GM23338 (cell line): ENCODE results near the gene CBARP. TPM values are rescaled to one million over a fixed set of nuclear protein-coding genes. Genes with fewer than 3 reads are reported as not detected.

ENCODE experiments used
- ATAC-seq: fragments of 200-7000 bp; cut with Tn5 transposase; 3 replicates; pipeline ENCODE4 v1.9.1; 2020
- DNase-seq: peaks from one replicate; pipeline ENCODE4 v3.0.0-alpha.2; 2015; ENCODE audit warnings: low spot score
- H2AFZ ChIP-seq: fragments of 200-600 bp; sonication (generic); 2 replicates; pipeline ENCODE4 v1.8.0; 2016; ENCODE audit warnings: antibody characterized with exemption, mild to moderate bottlenecking, moderate library complexity
- H3F3A ChIP-seq: fragments of 200-600 bp; sonication (generic); replicated peaks from 2 replicates; pipeline ENCODE4 v1.8.0; 2017; ENCODE audit warnings: antibody characterized with exemption, mixed run types, low read depth
- H3K27ac ChIP-seq: fragments of 200-600 bp; sonication (generic); 2 replicates; pipeline ENCODE4 v1.6.1; 2016; ENCODE audit warnings: low read depth
- H3K27me3 ChIP-seq: fragments of 200-600 bp; sonication (generic); 2 replicates; pipeline ENCODE4 v1.8.0; 2016; ENCODE audit warnings: mild to moderate bottlenecking, mixed run types, moderate library complexity; ENCODE audit not compliant: insufficient read depth
- H3K36me3 ChIP-seq: fragments of 200-600 bp; sonication (generic); 2 replicates; pipeline ENCODE4 v1.8.0; 2016; ENCODE audit warnings: mild to moderate bottlenecking; ENCODE audit not compliant: insufficient read depth
- H3K4me1 ChIP-seq: fragments of 200-600 bp; sonication (generic); 2 replicates; pipeline ENCODE4 v1.8.0; 2016; ENCODE audit warnings: mild to moderate bottlenecking, moderate library complexity; ENCODE audit not compliant: insufficient read depth
- H3K4me2 ChIP-seq: fragments of 200-600 bp; sonication (generic); 2 replicates; pipeline ENCODE4 v1.7.1; 2017; ENCODE audit warnings: mixed run types
- H3K4me3 ChIP-seq: fragments of 200-600 bp; sonication (generic); 2 replicates; pipeline ENCODE4 v1.6.1; 2016; ENCODE audit warnings: mixed run types
- H3K79me2 ChIP-seq: fragments of 200-600 bp; sonication (generic); replicated peaks from 2 replicates; pipeline ENCODE4 v1.8.0; 2017; ENCODE audit warnings: mild to moderate bottlenecking; ENCODE audit not compliant: insufficient read depth
- H3K9me2 ChIP-seq: fragments of 200-600 bp; sonication (generic); 2 replicates; pipeline ENCODE4 v1.8.0; 2017; ENCODE audit not compliant: insufficient read depth
- H4K20me1 ChIP-seq: fragments of 200-600 bp; sonication (generic); replicated peaks from 2 replicates; pipeline ENCODE4 v1.8.0; 2017; ENCODE audit warnings: mild to moderate bottlenecking; ENCODE audit not compliant: insufficient read depth
- H3K27ac Mint-ChIP-seq: 2 replicates; pipeline ENCODE4 v1.8.0; 2020; ENCODE audit warnings: inconsistent platforms, mild to moderate bottlenecking, moderate library complexity, mixed read lengths
- H3K27me3 Mint-ChIP-seq: 3 replicates; pipeline ENCODE4 v1.8.0; 2022; ENCODE audit warnings: low read depth, mild to moderate bottlenecking, moderate library complexity, mixed read lengths, inconsistent platforms; ENCODE audit not compliant: insufficient read depth, poor library complexity
- H3K36me3 Mint-ChIP-seq: 3 replicates; pipeline ENCODE4 v1.8.0; 2021; ENCODE audit warnings: low read depth, mild to moderate bottlenecking, inconsistent platforms, moderate library complexity, mixed read lengths
- H3K4me1 Mint-ChIP-seq: 3 replicates; pipeline ENCODE4 v1.8.0; 2020; ENCODE audit warnings: mild to moderate bottlenecking, inconsistent platforms, mixed read lengths
- H3K4me3 Mint-ChIP-seq: 3 replicates; pipeline ENCODE4 v1.8.0; 2021; ENCODE audit warnings: moderate library complexity, mild to moderate bottlenecking, inconsistent platforms, mixed read lengths
- H3K9me3 Mint-ChIP-seq: 3 replicates; pipeline ENCODE4 v1.8.0; 2020; ENCODE audit warnings: moderate library complexity, mild to moderate bottlenecking, inconsistent platforms, mixed read lengths
- CREB1 ChIP-seq: fragments of 250-450 bp; sonication (Bioruptor Pico); IDR thresholded peaks from 2 replicates; pipeline ENCODE4 v1.5.0; 2020; ENCODE audit warnings: low read depth, mild to moderate bottlenecking, moderate library complexity
- JUNB ChIP-seq: IDR thresholded peaks from one replicate; pipeline ENCODE4 v1.6.1; 2016; ENCODE audit warnings: antibody characterized with exemption; ENCODE audit not compliant: unreplicated experiment
- NANOG ChIP-seq: IDR thresholded peaks from 2 replicates; pipeline ENCODE4 v1.6.1; 2016; ENCODE audit warnings: antibody characterized with exemption, borderline replicate concordance
- POLR2AphosphoS5 ChIP-seq: IDR thresholded peaks from 2 replicates; pipeline ENCODE4 v1.6.1; 2016; ENCODE audit warnings: antibody characterized with exemption, low read depth
- STAT1 ChIP-seq: IDR thresholded peaks from one replicate; pipeline ENCODE4 v1.6.1; 2016; ENCODE audit warnings: antibody characterized with exemption; ENCODE audit not compliant: unreplicated experiment
- ZNF114 ChIP-seq: fragments of 250-450 bp; sonication (Bioruptor Pico); IDR thresholded peaks from 2 replicates; pipeline ENCODE4 v1.5.0; 2020; ENCODE audit warnings: mild to moderate bottlenecking, moderate library complexity
- ZNF331 ChIP-seq: fragments of 250-450 bp; sonication (Bioruptor Pico); IDR thresholded peaks from 2 replicates; pipeline ENCODE4 v1.5.0; 2020; ENCODE audit warnings: low read depth, mild to moderate bottlenecking, moderate library complexity
- polyA plus RNA-seq: library from polyadenylated mRNA; unstranded; fragments of >200 nt; fragmentation: Nextera tagmentation; extraction: Ambion mirVana; gene quantifications from 2 replicates; pipeline ENCODE4 v1.2.1, GENCODE V29; 2016
- total RNA-seq: library from RNA; depleted of rRNA; stranded (reverse); fragments of >200 nt; shearing (Covaris generic); gene quantifications from 2 replicates; pipeline ENCODE4 v1.2.3, GENCODE V29; 2014
- TF ChIP-seq, protein P1 (sequence below), 2 experiments: fragments of 200-600 bp in 1 of 2; sonication (generic) in 1 of 2; conservative IDR thresholded peaks; 2 replicates each; pipeline versions ENCODE4 v1.5.1 to v1.6.1; 2016 to 2017; ENCODE audit warnings: antibody characterized with exemption in 2 of 2, low read depth in 2 of 2, mild to moderate bottlenecking in 2 of 2, moderate library complexity in 1 of 2
- TF ChIP-seq, protein P2 (sequence below): fragments of 250-450 bp; sonication (Bioruptor Pico); IDR thresholded peaks from 2 replicates; pipeline ENCODE4 v1.5.0; 2020; ENCODE audit warnings: mild to moderate bottlenecking, moderate library complexity

Gene CBARP
- total and polyA plus RNA-seq, 2 experiments from 2014 or later = 2.0 to 14.1 TPM

DNA sequence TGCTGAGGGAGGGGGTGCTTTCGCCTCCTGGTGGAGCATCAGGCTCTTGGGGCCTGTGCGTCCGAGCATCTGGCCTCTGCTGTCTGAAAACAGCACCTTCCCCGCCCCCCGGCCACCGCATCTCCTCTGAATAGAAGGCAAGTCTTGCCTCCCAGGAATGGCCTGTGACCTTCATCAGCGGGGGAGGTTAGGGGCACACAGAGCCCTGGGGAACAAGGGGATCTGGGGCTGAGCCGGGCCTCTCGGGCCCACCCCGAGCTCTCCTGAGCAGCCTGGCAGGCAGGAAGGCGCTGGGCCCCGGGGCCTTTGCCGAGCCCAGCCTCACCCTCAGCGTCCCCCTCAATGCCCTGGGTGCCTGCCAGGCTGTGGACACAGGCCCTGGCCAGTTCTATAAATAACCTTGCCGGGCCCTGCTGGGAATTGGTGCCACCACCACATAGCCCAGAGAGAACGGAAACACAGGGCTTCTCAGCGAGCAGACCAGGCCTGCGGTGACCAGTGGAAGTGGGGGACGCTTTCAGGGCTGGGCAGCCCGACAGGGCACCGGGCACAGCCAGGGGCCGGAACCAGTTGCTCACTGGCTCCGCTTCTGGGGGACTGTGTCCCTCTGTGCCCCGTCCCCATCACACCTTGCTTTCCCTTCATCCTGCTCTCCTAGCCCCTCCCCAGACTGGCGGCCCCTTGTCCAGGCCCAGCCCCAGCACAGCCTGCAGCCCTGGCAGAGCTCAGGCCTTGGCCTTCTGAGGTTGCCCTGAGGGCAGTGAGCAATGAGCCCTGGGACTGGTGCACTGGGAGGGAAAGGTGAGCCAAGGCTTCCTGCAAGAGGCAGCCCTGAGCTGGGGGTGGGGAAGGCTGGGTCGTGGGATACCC is 22.7 kb downstream of the CBARP start:
- Histone ChIP-seq H3F3A (peaks cover 14% of the 10 kb centered on the region), H3K4me1 (peaks cover 19% of the 10 kb centered on the region; the same call in 1 of the 2 replicates), H2AFZ (no peak overlapping the region), H3K9me2 (no peaks in the 10 kb centered on the region), H3K27ac (no peak overlapping the region), H3K4me3 (no peak overlapping the region), H4K20me1 (peaks cover 45% of the 10 kb centered on the region; the same call in 1 of the 2 replicates), H3K27me3 (no peaks in the 10 kb centered on the region), H3K4me2 (no peak overlapping the region), H3K79me2 (peaks cover 90% of the 10 kb centered on the region), H3K36me3 (no peaks in the 10 kb centered on the region; the same call in 1 of the 2 replicates)
- Mint-ChIP-seq H3K36me3 (peaks cover 12% of the 10 kb centered on the region; the same call in 2 of the 3 replicates), H3K9me3 (no peaks in the 10 kb centered on the region), H3K4me3 (no peak overlapping the region), H3K4me1 (peaks cover 32% of the 10 kb centered on the region), H3K27me3 (peaks cover 12% of the 10 kb centered on the region), H3K27ac (no peak overlapping the region)
- TF ChIP-seq, protein P1, sequence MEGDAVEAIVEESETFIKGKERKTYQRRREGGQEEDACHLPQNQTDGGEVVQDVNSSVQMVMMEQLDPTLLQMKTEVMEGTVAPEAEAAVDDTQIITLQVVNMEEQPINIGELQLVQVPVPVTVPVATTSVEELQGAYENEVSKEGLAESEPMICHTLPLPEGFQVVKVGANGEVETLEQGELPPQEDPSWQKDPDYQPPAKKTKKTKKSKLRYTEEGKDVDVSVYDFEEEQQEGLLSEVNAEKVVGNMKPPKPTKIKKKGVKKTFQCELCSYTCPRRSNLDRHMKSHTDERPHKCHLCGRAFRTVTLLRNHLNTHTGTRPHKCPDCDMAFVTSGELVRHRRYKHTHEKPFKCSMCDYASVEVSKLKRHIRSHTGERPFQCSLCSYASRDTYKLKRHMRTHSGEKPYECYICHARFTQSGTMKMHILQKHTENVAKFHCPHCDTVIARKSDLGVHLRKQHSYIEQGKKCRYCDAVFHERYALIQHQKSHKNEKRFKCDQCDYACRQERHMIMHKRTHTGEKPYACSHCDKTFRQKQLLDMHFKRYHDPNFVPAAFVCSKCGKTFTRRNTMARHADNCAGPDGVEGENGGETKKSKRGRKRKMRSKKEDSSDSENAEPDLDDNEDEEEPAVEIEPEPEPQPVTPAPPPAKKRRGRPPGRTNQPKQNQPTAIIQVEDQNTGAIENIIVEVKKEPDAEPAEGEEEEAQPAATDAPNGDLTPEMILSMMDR (conservative IDR thresholded peaks at IDR 0.05; ENCODE audit: low read depth in 2 of 2) = peak in 1 of 2 experiments; percentile 20; a peak in 1 of 4 replicates
- TF ChIP-seq STAT1 = no peak
- DNase-seq (no peak), ATAC-seq (no peak)

DNA sequence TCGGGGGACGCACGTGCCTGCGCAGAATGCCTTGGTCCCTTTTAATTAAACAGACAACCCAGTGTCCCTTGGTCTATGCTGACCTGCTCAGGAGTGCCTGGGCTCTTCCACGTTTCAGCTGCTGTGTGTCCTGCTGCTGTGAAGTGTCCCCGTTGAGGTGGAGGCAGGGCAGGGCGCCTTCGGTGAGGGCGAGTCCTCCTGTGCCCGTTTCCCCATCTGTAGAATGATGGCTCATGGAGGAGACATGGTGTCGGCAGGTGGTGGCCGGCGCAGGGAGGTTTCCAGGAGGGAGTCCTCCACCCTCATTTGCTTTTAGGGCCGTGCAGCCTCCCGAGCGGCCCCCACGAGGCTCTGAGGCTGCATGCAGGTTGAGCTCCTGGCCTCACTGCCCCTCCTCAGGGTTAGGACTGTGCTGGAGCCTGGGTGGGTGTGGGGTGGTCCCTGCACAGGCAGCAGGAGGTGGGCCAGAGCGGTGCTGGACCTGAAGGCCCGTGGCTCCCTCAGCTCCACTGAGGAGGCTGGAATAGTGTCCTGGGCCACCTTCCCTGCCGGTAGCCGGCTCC is 23.4 kb downstream of the CBARP start:
- peaks cover 11% of the 10 kb centered on the region for H3K27me3 Mint-ChIP-seq
- H3K27ac Mint-ChIP-seq = peak overlapping the region; percentile 81; the same call in 1 of the 2 replicates
- no peak for ATAC-seq
- H4K20me1 ChIP-seq = peaks cover 51% of the 10 kb centered on the region; the same call in 1 of the 2 replicates
- H3K9me2 ChIP-seq = no peaks in the 10 kb centered on the region
- no peaks in the 10 kb centered on the region; the same call in 1 of the 2 replicates for H3K36me3 ChIP-seq
- peaks cover 14% of the 10 kb centered on the region for H3F3A ChIP-seq
- H3K4me3 ChIP-seq = no peak overlapping the region
- H3K9me3 Mint-ChIP-seq = no peaks in the 10 kb centered on the region
- H3K4me1 Mint-ChIP-seq = peaks cover 34% of the 10 kb centered on the region
- no peaks in the 10 kb centered on the region for H3K27me3 ChIP-seq
- no peak overlapping the region for H2AFZ ChIP-seq
- no peak overlapping the region for H3K4me3 Mint-ChIP-seq
- peaks cover 94% of the 10 kb centered on the region for H3K79me2 ChIP-seq
- peak overlapping the region; percentile 84 for H3K27ac ChIP-seq
- no peak for DNase-seq
- no peak overlapping the region for H3K4me2 ChIP-seq
- peaks cover 19% of the 10 kb centered on the region; the same call in 1 of the 2 replicates for H3K4me1 ChIP-seq
- peaks cover 15% of the 10 kb centered on the region for H3K36me3 Mint-ChIP-seq
- TF ChIP-seq ZNF114 (CRISPR knock-in tag) (no peak), CREB1 (CRISPR knock-in tag) (no peak), JUNB (no peak), STAT1 (no peak), ZNF331 (CRISPR knock-in tag) (no peak), NANOG (no peak), POLR2AphosphoS5 (no peak)
- TF ChIP-seq, protein P1 (conservative IDR thresholded peaks at IDR 0.05; ENCODE audit: low read depth in 2 of 2) = no peak
- TF ChIP-seq, protein P2, sequence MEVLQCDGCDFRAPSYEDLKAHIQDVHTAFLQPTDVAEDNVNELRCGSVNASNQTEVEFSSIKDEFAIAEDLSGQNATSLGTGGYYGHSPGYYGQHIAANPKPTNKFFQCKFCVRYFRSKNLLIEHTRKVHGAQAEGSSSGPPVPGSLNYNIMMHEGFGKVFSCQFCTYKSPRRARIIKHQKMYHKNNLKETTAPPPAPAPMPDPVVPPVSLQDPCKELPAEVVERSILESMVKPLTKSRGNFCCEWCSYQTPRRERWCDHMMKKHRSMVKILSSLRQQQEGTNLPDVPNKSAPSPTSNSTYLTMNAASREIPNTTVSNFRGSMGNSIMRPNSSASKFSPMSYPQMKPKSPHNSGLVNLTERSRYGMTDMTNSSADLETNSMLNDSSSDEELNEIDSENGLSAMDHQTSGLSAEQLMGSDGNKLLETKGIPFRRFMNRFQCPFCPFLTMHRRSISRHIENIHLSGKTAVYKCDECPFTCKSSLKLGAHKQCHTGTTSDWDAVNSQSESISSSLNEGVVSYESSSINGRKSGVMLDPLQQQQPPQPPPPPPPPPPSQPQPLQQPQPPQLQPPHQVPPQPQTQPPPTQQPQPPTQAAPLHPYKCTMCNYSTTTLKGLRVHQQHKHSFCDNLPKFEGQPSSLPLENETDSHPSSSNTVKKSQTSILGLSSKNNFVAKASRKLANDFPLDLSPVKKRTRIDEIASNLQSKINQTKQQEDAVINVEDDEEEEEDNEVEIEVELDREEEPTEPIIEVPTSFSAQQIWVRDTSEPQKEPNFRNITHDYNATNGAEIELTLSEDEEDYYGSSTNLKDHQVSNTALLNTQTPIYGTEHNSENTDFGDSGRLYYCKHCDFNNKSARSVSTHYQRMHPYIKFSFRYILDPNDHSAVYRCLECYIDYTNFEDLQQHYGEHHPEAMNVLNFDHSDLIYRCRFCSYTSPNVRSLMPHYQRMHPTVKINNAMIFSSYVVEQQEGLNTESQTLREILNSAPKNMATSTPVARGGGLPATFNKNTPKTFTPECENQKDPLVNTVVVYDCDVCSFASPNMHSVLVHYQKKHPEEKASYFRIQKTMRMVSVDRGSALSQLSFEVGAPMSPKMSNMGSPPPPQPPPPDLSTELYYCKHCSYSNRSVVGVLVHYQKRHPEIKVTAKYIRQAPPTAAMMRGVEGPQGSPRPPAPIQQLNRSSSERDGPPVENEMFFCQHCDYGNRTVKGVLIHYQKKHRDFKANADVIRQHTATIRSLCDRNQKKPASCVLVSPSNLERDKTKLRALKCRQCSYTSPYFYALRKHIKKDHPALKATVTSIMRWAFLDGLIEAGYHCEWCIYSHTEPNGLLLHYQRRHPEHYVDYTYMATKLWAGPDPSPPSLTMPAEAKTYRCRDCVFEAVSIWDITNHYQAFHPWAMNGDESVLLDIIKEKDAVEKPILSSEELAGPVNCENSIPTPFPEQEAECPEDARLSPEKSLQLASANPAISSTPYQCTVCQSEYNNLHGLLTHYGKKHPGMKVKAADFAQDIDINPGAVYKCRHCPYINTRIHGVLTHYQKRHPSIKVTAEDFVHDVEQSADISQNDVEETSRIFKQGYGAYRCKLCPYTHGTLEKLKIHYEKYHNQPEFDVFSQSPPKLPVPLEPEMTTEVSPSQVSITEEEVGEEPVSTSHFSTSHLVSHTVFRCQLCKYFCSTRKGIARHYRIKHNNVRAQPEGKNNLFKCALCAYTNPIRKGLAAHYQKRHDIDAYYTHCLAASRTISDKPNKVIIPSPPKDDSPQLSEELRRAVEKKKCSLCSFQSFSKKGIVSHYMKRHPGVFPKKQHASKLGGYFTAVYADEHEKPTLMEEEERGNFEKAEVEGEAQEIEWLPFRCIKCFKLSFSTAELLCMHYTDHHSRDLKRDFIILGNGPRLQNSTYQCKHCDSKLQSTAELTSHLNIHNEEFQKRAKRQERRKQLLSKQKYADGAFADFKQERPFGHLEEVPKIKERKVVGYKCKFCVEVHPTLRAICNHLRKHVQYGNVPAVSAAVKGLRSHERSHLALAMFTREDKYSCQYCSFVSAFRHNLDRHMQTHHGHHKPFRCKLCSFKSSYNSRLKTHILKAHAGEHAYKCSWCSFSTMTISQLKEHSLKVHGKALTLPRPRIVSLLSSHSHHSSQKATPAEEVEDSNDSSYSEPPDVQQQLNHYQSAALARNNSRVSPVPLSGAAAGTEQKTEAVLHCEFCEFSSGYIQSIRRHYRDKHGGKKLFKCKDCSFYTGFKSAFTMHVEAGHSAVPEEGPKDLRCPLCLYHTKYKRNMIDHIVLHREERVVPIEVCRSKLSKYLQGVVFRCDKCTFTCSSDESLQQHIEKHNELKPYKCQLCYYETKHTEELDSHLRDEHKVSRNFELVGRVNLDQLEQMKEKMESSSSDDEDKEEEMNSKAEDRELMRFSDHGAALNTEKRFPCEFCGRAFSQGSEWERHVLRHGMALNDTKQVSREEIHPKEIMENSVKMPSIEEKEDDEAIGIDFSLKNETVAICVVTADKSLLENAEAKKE (CRISPR knock-in tag) = no peak
